HepG2 (cell line): ENCODE measurements around the gene PRR5L. TPM values are rescaled to one million over a fixed set of nuclear protein-coding genes. Genes with fewer than 3 reads are reported as not detected.

ENCODE experiments used
- ATAC-seq: fragments of 200-7000 bp; cut with Tn5 transposase; 3 replicates; pipeline ENCODE4 v1.9.1; 2020; ENCODE audit warnings: mild to moderate bottlenecking, moderate library complexity
- BruUV-seq: library from RNA; stranded (reverse); fragments of 400-500 nt; replicated peaks from 2 replicates; lab custom pipeline; 2021; lab: Mats Ljungman, UMichigan
- CTCF ChIA-PET: fragments of 300-600 bp; formaldehyde crosslinking; extraction: SDS; loops from one replicate; lab custom pipeline; 2021; ENCODE audit warnings: low total read pairs, inconsistent platforms, low intra/inter-chr PET ratio; lab: Yijun Ruan, JAX
- POLR2A ChIA-PET: fragments of 350-600 bp; sonication (Branson Sonifier 250); formaldehyde crosslinking; loops from one replicate; lab custom pipeline; 2020; ENCODE audit warnings: antibody characterized with exemption, inconsistent platforms; lab: Yijun Ruan, JAX
- DNase-seq: peaks from one replicate; pipeline ENCODE4 v3.0.0-alpha.2; 2015; ENCODE audit warnings: low spot score
- FAIRE-seq: peaks from 3 replicates; lab custom pipeline; 2011; peaks lifted over from hg19 to GRCh38; lab: Jason Lieb, UNC
- H2AFZ ChIP-seq: one replicate; pipeline ENCODE4 v1.6.1; 2011; ENCODE audit warnings: low read length, inconsistent platforms
- H3K27ac ChIP-seq: fragments of 300-600 bp; 3 replicates; pipeline ENCODE4 v1.8.0; 2011; ENCODE audit warnings: mixed run types, mild to moderate bottlenecking, mixed read lengths, low read length, inconsistent platforms; ENCODE audit not compliant: insufficient read depth; ENCODE audit errors: extremely low read length
- H3K27me3 ChIP-seq, 2 experiments: fragments of 200-600 bp in 1 of 2; 2 replicates in 1 of 2; 3 replicates in 1 of 2; pipeline versions ENCODE4 v1.6.0 to v1.8.0; 2011; ENCODE audit warnings: low read length in 2 of 2, mild to moderate bottlenecking in 2 of 2, moderate library complexity in 2 of 2, inconsistent platforms in 1 of 2; ENCODE audit not compliant: insufficient read depth in 2 of 2, control insufficient read depth in 1 of 2
- H3K36me3 ChIP-seq, 2 experiments: fragments of 200-600 bp in 1 of 2; replicated peaks in 1 of 2; 2 replicates in 1 of 2; 3 replicates in 1 of 2; pipeline versions ENCODE4 v1.5.1 to v1.8.0; 2011; ENCODE audit warnings: low read length in 2 of 2, inconsistent platforms in 1 of 2; ENCODE audit not compliant: insufficient read depth in 2 of 2, control insufficient read depth in 1 of 2
- H3K4me1 ChIP-seq: 2 replicates; pipeline ENCODE4 v1.5.1; 2012; ENCODE audit warnings: low read length, inconsistent platforms; ENCODE audit not compliant: insufficient read depth
- H3K4me2 ChIP-seq: 2 replicates; pipeline ENCODE4 v1.6.0; 2011; ENCODE audit warnings: low read depth, low read length, inconsistent platforms
- H3K4me3 ChIP-seq, 3 experiments: fragments of 200-600 bp in 1 of 3; sonication (generic), shearing (Covaris generic) in 1 of 3; replicated peaks in 1 of 3; 2 replicates each; pipeline ENCODE4 v1.5.1; 2011 to 2016; ENCODE audit warnings: low read length in 3 of 3, inconsistent platforms in 2 of 3, low read depth in 2 of 3, mild to moderate bottlenecking in 2 of 3, control low read depth in 1 of 3, mixed read lengths in 1 of 3; ENCODE audit not compliant: insufficient read depth in 1 of 3
- H3K79me2 ChIP-seq: one replicate; pipeline ENCODE4 v1.6.1; 2011; ENCODE audit warnings: low read length, inconsistent platforms; ENCODE audit not compliant: insufficient read depth
- H3K9ac ChIP-seq: 2 replicates; pipeline ENCODE4 v1.6.0; 2011; ENCODE audit warnings: mild to moderate bottlenecking, low read depth, low read length, inconsistent platforms; ENCODE audit not compliant: insufficient read depth
- H3K9me3 ChIP-seq: 2 replicates; pipeline ENCODE4 v1.5.1; 2012; ENCODE audit warnings: mild to moderate bottlenecking, low read length
- H4K20me1 ChIP-seq: 2 replicates; pipeline ENCODE4 v1.6.0; 2011; ENCODE audit warnings: inconsistent platforms, mild to moderate bottlenecking, low read length, moderate library complexity; ENCODE audit not compliant: insufficient read depth
- BCLAF1 ChIP-seq: fragments of 450-650 bp; IDR thresholded peaks from 2 replicates; pipeline ENCODE4 v1.6.1; 2017; ENCODE audit warnings: mild to moderate bottlenecking
- HOMEZ ChIP-seq: IDR thresholded peaks from 2 replicates; pipeline ENCODE4 v1.6.1; 2016; ENCODE audit warnings: low read depth
- MLXIP ChIP-seq: sonication (generic); formaldehyde crosslinking; IDR thresholded peaks from 2 replicates; pipeline ENCODE4 v1.9.0; 2021; ENCODE audit warnings: missing genetic modification reagents, borderline replicate concordance
- MYNN ChIP-seq: sonication (generic); formaldehyde crosslinking; IDR thresholded peaks from 2 replicates; pipeline ENCODE4 v1.4.0; 2020; ENCODE audit warnings: mild to moderate bottlenecking, low read depth, missing genetic modification reagents
- PLSCR1 ChIP-seq: sonication (generic); formaldehyde crosslinking; IDR thresholded peaks from 2 replicates; pipeline ENCODE4 v1.5.0; 2020; ENCODE audit warnings: missing genetic modification reagents, mild to moderate bottlenecking, borderline replicate concordance
- TFDP2 ChIP-seq: sonication (generic); formaldehyde crosslinking; IDR thresholded peaks from 2 replicates; pipeline ENCODE4 v1.4.0; 2020; ENCODE audit warnings: missing genetic modification reagents
- ZNF138 ChIP-seq: sonication (generic); formaldehyde crosslinking; IDR thresholded peaks from 2 replicates; pipeline ENCODE4 v1.5.0; 2020; ENCODE audit warnings: mild to moderate bottlenecking, low read depth, missing genetic modification reagents
- ZNF530 ChIP-seq: sonication (generic); formaldehyde crosslinking; IDR thresholded peaks from 2 replicates; pipeline ENCODE4 v1.5.0; 2020; ENCODE audit warnings: low read depth, mild to moderate bottlenecking, missing genetic modification reagents
- ZNF782 ChIP-seq: sonication (generic); formaldehyde crosslinking; IDR thresholded peaks from 2 replicates; pipeline ENCODE4 v1.4.0; 2020; ENCODE audit warnings: missing genetic modification reagents, mild to moderate bottlenecking, borderline replicate concordance
- WGBS: methylation state at CpG from one replicate; pipeline ENCODE4 v1.1.6; 2017; ENCODE audit warnings: low lambda C conversion rate; 5-methylcytosine and 5-hydroxymethylcytosine counted together
- in situ Hi-C: cut with HindIII; loops from 2 replicates; pipeline ENCODE4 v1.10.0; 2017; ENCODE audit warnings: low pct_unique_long_range_greater_than_20kb; ENCODE audit not compliant: extremely low pct_ligation_motif_present
- intact Hi-C: fragments of 100-400 bp; cut with micrococcal nuclease; formaldehyde crosslinking; loops from one replicate; pipeline ENCODE4 v1.10.0; 2022; ENCODE audit not compliant: unreplicated experiment
- polyA plus RNA-seq, 8 experiments: library from polyadenylated mRNA; depleted of rRNA in 3 of 8; stranded (reverse) in 7 of 8; unstranded in 1 of 8; fragments of >200 nt; fragmentation: Illumina TruSeq in 4 of 8; extraction: Trizol in 4 of 8; gene quantifications; 2 replicates each; pipeline versions ENCODE4 v1.2.1 to v1.2.3, GENCODE V29; 2011 to 2016; ENCODE audit warnings: low read depth in 4 of 8, missing spikeins in 1 of 8, mixed read lengths in 1 of 8; ENCODE audit not compliant: insufficient read depth in 1 of 8
- total RNA-seq, 5 experiments: library from RNA; depleted of rRNA; stranded (reverse); fragments of >200 nt; fragmentation: Illumina TruSeq; extraction: Trizol; gene quantifications; 2 replicates each; pipeline ENCODE4 v1.2.3, GENCODE V29; 2016; ENCODE audit warnings: low read depth in 1 of 5

Gene PRR5L
- total and polyA plus RNA-seq, 2 of the 13 experiments (the other 11 are each of a cell fraction or from before 2014, with no cell fraction given), result 0.16 TPM; not detected in 1

GRCh38 chr11:36247493-36247892 is 48.6 kb upstream of the PRR5L start (continued):
- no peak for TF ChIP-seq TFDP2 (CRISPR knock-in tag)

- H3K4me2 ChIP-seq, result no peak overlapping the region
- H3K79me2 ChIP-seq, result no peaks in the 10 kb centered on the region
- POLR2A ChIA-PET, result no interaction called here
- in situ Hi-C loops (no loop called here), intact Hi-C loops (no loop called here)
- DNase-seq (no peak), ATAC-seq (no peak), FAIRE-seq (no peak)
- H3K4me3 ChIP-seq, result no peak overlapping the region
- no peak overlapping the region for H3K27ac ChIP-seq
- H2AFZ ChIP-seq, result no peak overlapping the region
- no peaks in the 10 kb centered on the region for H3K36me3 ChIP-seq
- no peak for TF ChIP-seq PLSCR1 (CRISPR knock-in tag)
- TF ChIP-seq ZNF782 (CRISPR knock-in tag), result no peak
- no peak for TF ChIP-seq ZNF138 (CRISPR knock-in tag)
- no peak for TF ChIP-seq BCLAF1
- TF ChIP-seq MLXIP (CRISPR knock-in tag), result no peak
- TF ChIP-seq HOMEZ, result no peak
- no peak for TF ChIP-seq ZNF530 (CRISPR knock-in tag)
- TF ChIP-seq MYNN (CRISPR knock-in tag), result no peak
- 0 out of 5 replicates have a peak, but pooled peaks cover 0 to 4% of the 10 kb centered on the region in 2 experiments for H3K27me3 ChIP-seq
- H4K20me1 ChIP-seq, result no peaks in the 10 kb centered on the region
- WGBS, result 20% methylated on average over 4 of the region's 4 CpGs
- H3K4me1 ChIP-seq, result no peaks in the 10 kb centered on the region
- CTCF ChIA-PET, result no interaction called here
- H3K9ac ChIP-seq, result no peak overlapping the region
- no TSS peak for BruUV-seq
- no peaks in the 10 kb centered on the region for H3K9me3 ChIP-seq
Measured at GRCh38 chr11:36248436-36248835, 47.7 kb upstream of the PRR5L start.
